Hepatocyte (in vitro differentiated cells): ENCODE results near the gene USP6NL. TPM values are rescaled to one million over a fixed set of nuclear protein-coding genes. Genes with fewer than 3 reads are reported as not detected.

Experiments used
- DNase-seq: peaks from one replicate; pipeline ENCODE4 v3.0.0-alpha.2; 2016; ENCODE audit warnings: low spot score
- H2AFZ ChIP-seq: fragments of 200-600 bp; sonication (generic); 2 replicates; pipeline ENCODE4 v1.6.0; 2016; ENCODE audit warnings: antibody characterized with exemption, mild to moderate bottlenecking
- H3K27ac ChIP-seq: fragments of 200-600 bp; sonication (generic); 2 replicates; pipeline ENCODE4 v1.5.1; 2016; ENCODE audit warnings: mild to moderate bottlenecking
- H3K27me3 ChIP-seq: fragments of 200-600 bp; sonication (generic); 2 replicates; pipeline ENCODE4 v1.6.1; 2016
- H3K36me3 ChIP-seq: fragments of 200-600 bp; sonication (generic); replicated peaks from 2 replicates; pipeline ENCODE4 v1.5.1; 2016; ENCODE audit warnings: low read depth; ENCODE audit not compliant: insufficient read depth
- H3K4me1 ChIP-seq: fragments of 200-600 bp; sonication (generic); 2 replicates; pipeline ENCODE4 v1.5.1; 2016; ENCODE audit warnings: mild to moderate bottlenecking, moderate library complexity; ENCODE audit not compliant: insufficient read depth
- H3K4me2 ChIP-seq: fragments of 200-600 bp; sonication (generic); 2 replicates; pipeline ENCODE4 v1.6.0; 2016
- H3K4me3 ChIP-seq: fragments of 200-600 bp; sonication (generic); 2 replicates; pipeline ENCODE4 v1.5.1; 2016; ENCODE audit warnings: mild to moderate bottlenecking
- H3K79me2 ChIP-seq: fragments of 200-600 bp; sonication (generic); 2 replicates; pipeline ENCODE4 v1.6.0; 2017; ENCODE audit warnings: mild to moderate bottlenecking
- H3K9me2 ChIP-seq: fragments of 200-600 bp; sonication (generic); replicated peaks from 2 replicates; pipeline ENCODE4 v1.6.0; 2017; ENCODE audit warnings: mild to moderate bottlenecking; ENCODE audit not compliant: insufficient read depth
- H3K9me3 ChIP-seq: fragments of 200-600 bp; sonication (generic); 2 replicates; pipeline ENCODE4 v1.5.1; 2016; ENCODE audit warnings: low read depth, mild to moderate bottlenecking
- H4K20me1 ChIP-seq: fragments of 200-600 bp; sonication (generic); 2 replicates; pipeline ENCODE4 v1.6.0; 2016; ENCODE audit warnings: mild to moderate bottlenecking; ENCODE audit not compliant: insufficient read depth, poor library complexity, severe bottlenecking
- CTCF ChIP-seq: fragments of 200-600 bp; sonication (generic); IDR thresholded peaks from 2 replicates; pipeline ENCODE4 v1.5.1; 2016; ENCODE audit warnings: antibody characterized with exemption, mild to moderate bottlenecking; ENCODE audit not compliant: poor library complexity
- EZH2 ChIP-seq: fragments of 200-600 bp; sonication (generic); IDR thresholded peaks from 2 replicates; pipeline ENCODE4 v1.6.1; 2016; ENCODE audit warnings: antibody characterized with exemption, mild to moderate bottlenecking, borderline replicate concordance
- EZH2phosphoT487 ChIP-seq: fragments of 200-600 bp; sonication (generic); IDR thresholded peaks from one replicate; pipeline ENCODE4 v1.6.1; 2018; ENCODE audit warnings: antibody characterized with exemption, mild to moderate bottlenecking, low read depth, moderate library complexity; ENCODE audit not compliant: unreplicated experiment, severe bottlenecking
- WGBS: methylation state at CpG from one replicate; pipeline ENCODE4 v1.1.6; 2016; ENCODE audit warnings: low lambda C conversion rate; ENCODE audit errors: missing lambda C conversion rate; 5-methylcytosine and 5-hydroxymethylcytosine counted together
- polyA plus RNA-seq: library from polyadenylated mRNA; unstranded; fragments of >200 nt; fragmentation: Nextera tagmentation; extraction: Ambion mirVana; gene quantifications from 2 replicates; pipeline ENCODE4 v1.2.1, GENCODE V29; 2016
- total RNA-seq: library from RNA; depleted of rRNA; stranded (reverse); fragments of >200 nt; gene quantifications from 2 replicates; pipeline ENCODE4 v1.2.3, GENCODE V29; 2014

The USP6NL gene
- total and polyA plus RNA-seq, 2 experiments from 2014 or later, result 14.9 to 20.8 TPM

DNA sequence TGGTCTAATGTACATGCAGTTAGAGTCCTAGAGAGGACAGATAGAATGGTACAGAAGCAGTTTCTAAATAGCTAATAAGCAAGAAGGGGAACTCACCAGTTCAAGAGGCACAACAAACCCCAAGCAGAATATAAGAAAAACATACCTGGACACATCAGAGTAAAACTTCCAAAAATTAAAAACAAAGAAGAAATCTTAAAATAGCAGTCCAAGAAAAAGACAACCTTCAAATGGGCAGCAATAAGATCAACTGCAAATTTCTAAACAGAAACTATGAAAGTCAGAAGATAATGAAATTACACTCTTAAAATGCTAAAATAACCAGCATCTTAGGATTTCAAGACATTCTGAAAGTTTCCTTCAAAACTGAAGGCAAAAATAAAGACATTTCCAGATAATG, 55.9 kb downstream of the USP6NL start:
- no peak overlapping the region for H3K4me3 ChIP-seq
- no peak overlapping the region for H3K27ac ChIP-seq
- no peak overlapping the region for H2AFZ ChIP-seq
- no peaks in the 10 kb centered on the region for H3K36me3 ChIP-seq
- H3K4me2 ChIP-seq, result no peak overlapping the region
- no peaks in the 10 kb centered on the region for H3K9me3 ChIP-seq
- H3K9me2 ChIP-seq, result no peaks in the 10 kb centered on the region
- DNase-seq, result no peak
- H3K79me2 ChIP-seq, result peaks cover 78% of the 10 kb centered on the region
- TF ChIP-seq EZH2phosphoT487 (no peak), CTCF (no peak)
- no peaks in the 10 kb centered on the region for H4K20me1 ChIP-seq
- no peaks in the 10 kb centered on the region for H3K27me3 ChIP-seq
- H3K4me1 ChIP-seq, result no peaks in the 10 kb centered on the region

- TF ChIP-seq EZH2 (no peak), CTCF (no peak), EZH2phosphoT487 (no peak)
- no peak for DNase-seq
- Histone ChIP-seq H3K4me3 (no peak overlapping the region), H4K20me1 (no peaks in the 10 kb centered on the region), H3K27ac (no peak overlapping the region), H3K9me2 (no peaks in the 10 kb centered on the region), H3K27me3 (no peaks in the 10 kb centered on the region), H3K9me3 (no peaks in the 10 kb centered on the region), H3K4me2 (no peak overlapping the region), H2AFZ (no peak overlapping the region), H3K4me1 (no peaks in the 10 kb centered on the region), H3K36me3 (no peaks in the 10 kb centered on the region), H3K79me2 (peaks cover 83% of the 10 kb centered on the region)
- WGBS, result 99% methylated on average over 6 of the region's 6 CpGs
Measured at GRCh38 chr10:11553773-11554381, 57.6 kb downstream of the USP6NL start.

GRCh38 chr10:11551916-11552602, 59.4 kb downstream of the USP6NL start:
- H3K4me1 ChIP-seq, result peaks cover under 1% of the 10 kb centered on the region
- TF ChIP-seq EZH2phosphoT487 (no peak), EZH2 (no peak), CTCF (no peak)
- H3K4me3 ChIP-seq, result no peak overlapping the region
- no peaks in the 10 kb centered on the region for H4K20me1 ChIP-seq
- H3K27me3 ChIP-seq, result no peaks in the 10 kb centered on the region
- H3K79me2 ChIP-seq, result peaks cover 82% of the 10 kb centered on the region
- peak; percentile 57 for DNase-seq
- no peaks in the 10 kb centered on the region for H3K9me2 ChIP-seq
- H3K9me3 ChIP-seq, result no peaks in the 10 kb centered on the region
- peak overlapping the region; percentile 76 for H3K27ac ChIP-seq
- 66% methylated on average over 4 of the region's 4 CpGs for WGBS
- H3K36me3 ChIP-seq, result no peaks in the 10 kb centered on the region
- H3K4me2 ChIP-seq, result peak overlapping the region; percentile 35
- H2AFZ ChIP-seq, result no peak overlapping the region
